Measurements from ENCODE around the gene ACOT13.
"Not testable (repeated sequence)": the region's sequence is repeated elsewhere in the genome, so short reads cannot be mapped to it uniquely, and the experiment has no call there.

The ACOT13 gene

GRCh38 chr6:24662236-24662635 lies 4.6 kb upstream of the ACOT13 start:
- DNase-seq (ENCODE audit: low read depth, low spot score): no peak

GRCh38 chr6:24663189-24663588 lies 3.7 kb upstream of the ACOT13 start:
- no peak for DNase-seq (ENCODE audit: low read depth, low spot score)

GRCh38 chr6:24664046-24664987 lies 2.6 kb upstream of the ACOT13 start:
- DNase-seq (ENCODE audit: low read depth, low spot score): no peak

GRCh38 chr6:24666097-24666640 lies 708 bp upstream of the ACOT13 start:
- DNase-seq (ENCODE audit: low read depth, low spot score): no peak

- DNase-seq (ENCODE audit: low read depth, low spot score): no peak
These were observed 514 bp downstream of the ACOT13 start for GRCh38 chr6:24667378-24667803.

- not testable (repeated sequence) for DNase-seq (ENCODE audit: low read depth, low spot score)
These were observed 1.5 kb downstream of the ACOT13 start for GRCh38 chr6:24668066-24668996.

- no peak for DNase-seq (ENCODE audit: low read depth, low spot score)
These were observed 2.1 kb downstream of the ACOT13 start for GRCh38 chr6:24668997-24669361.

- DNase-seq (ENCODE audit: low read depth, low spot score): not testable (repeated sequence)
These were observed 3.6 kb downstream of the ACOT13 start for GRCh38 chr6:24670492-24670891.

- not testable (repeated sequence) for DNase-seq (ENCODE audit: low read depth, low spot score)
These were observed 4.2 kb downstream of the ACOT13 start for GRCh38 chr6:24671077-24671476.

GRCh38 chr6:24672620-24673182 lies 5.8 kb downstream of the ACOT13 start:
- DNase-seq (ENCODE audit: low read depth, low spot score): no peak

GRCh38 chr6:24673625-24674024 lies 6.7 kb downstream of the ACOT13 start:
- DNase-seq (ENCODE audit: low read depth, low spot score): no peak

GRCh38 chr6:24678792-24679352 lies 12.0 kb downstream of the ACOT13 start:
- DNase-seq (ENCODE audit: low read depth, low spot score): not testable (repeated sequence)

GRCh38 chr6:24680582-24680981 lies 13.7 kb downstream of the ACOT13 start:
- DNase-seq (ENCODE audit: low read depth, low spot score): no peak

GRCh38 chr6:24683297-24684296 lies 16.7 kb downstream of the ACOT13 start:
- peak; percentile 60 for DNase-seq (ENCODE audit: low read depth, low spot score)

GRCh38 chr6:24686408-24686807 lies 19.5 kb downstream of the ACOT13 start:
- DNase-seq (ENCODE audit: low read depth, low spot score): no peak

- no peak for DNase-seq (ENCODE audit: low read depth, low spot score)
These were observed 20.1 kb downstream of the ACOT13 start for GRCh38 chr6:24686946-24687345.

- no peak for DNase-seq (ENCODE audit: low read depth, low spot score)
These were observed 23.1 kb downstream of the ACOT13 start for GRCh38 chr6:24689964-24690363.

GRCh38 chr6:24690593-24690992 lies 23.7 kb downstream of the ACOT13 start:
- no peak for DNase-seq (ENCODE audit: low read depth, low spot score)

- no peak for DNase-seq (ENCODE audit: low read depth, low spot score)
These were observed 24.7 kb downstream of the ACOT13 start for GRCh38 chr6:24691550-24691949.

GRCh38 chr6:24692003-24692402 lies 25.1 kb downstream of the ACOT13 start:
- DNase-seq (ENCODE audit: low read depth, low spot score): no peak

Measured in ELF-1 (cell line).